ENCODE results near the gene RFX7. TPM values are rescaled to one million over a fixed set of nuclear protein-coding genes. Genes with fewer than 3 reads are reported as not detected.
"Not testable (repeated sequence)": the region's sequence is repeated elsewhere in the genome, so short reads cannot be mapped to it uniquely, and the experiment has no call there.

RFX7 gene
- total RNA-seq, 2 donors from 2014 or later: 5.6 to 8.2 TPM

DNA sequence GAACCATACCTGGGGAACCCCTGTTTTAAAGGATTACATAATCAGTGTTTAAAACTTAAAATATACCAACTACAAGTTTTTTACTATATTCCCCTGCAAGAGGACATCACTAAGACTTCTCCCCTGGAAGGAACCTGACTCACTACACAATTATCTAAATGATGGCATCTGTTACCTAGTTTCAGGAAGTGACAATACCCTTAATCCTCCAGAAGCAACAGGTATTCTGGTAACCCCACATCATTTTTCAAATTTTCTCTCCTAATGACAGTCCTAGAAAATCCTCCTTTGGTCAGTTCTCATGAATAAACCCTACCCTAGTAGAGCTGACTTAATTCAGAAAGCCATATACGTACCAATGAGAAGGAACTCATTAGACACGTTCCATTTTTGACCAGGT is 78.4 kb downstream of the RFX7 start:
- intact Hi-C loops (cut with DNase I): no loop called here
- ATAC-seq: no peak

DNA sequence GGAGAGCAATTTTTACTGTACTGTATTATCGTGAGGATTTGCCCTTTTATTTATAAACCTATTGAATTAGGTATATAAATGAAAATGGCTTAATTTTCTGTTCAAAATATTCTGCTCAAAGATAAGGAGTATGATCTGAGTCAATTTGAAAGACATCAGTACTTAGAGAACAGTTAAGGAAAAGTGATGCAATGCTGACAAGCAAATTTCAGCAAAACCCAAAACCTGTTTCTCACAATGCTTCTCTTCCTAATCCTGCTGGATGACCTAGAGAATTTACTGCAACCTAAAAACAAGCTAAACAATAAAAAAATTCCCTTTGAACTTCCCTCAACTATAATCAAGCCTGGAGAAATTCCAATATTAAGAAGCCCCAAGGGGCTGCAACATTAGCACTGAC is 82.7 kb downstream of the RFX7 start:
- DNase-seq (no peak), ATAC-seq (no peak)
- intact Hi-C loops (cut with DNase I): no loop called here

More for the DNA sequence above, 78.4 kb downstream of the RFX7 start:
- no peak for DNase-seq

DNA sequence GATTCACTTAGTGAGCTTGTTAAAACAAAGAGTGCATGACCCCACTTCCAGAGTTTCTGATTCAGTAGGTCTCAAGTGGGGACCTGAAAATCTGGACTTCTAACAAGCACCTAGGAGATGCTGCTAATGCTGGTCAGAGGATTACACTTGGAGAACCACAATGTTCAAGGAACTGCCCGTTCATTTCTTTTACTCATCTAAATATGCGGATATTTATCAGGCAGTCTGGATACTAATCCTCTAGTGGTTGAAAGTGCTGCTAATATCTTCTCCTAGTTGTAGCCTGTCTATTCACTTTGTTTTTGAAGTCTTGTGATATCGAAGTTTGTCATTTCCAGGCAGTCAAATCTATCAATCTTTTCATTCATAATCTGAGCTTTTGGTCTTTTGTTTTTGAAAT is 86.8 kb downstream of the RFX7 start:
- ATAC-seq (no peak), DNase-seq (no peak)
- intact Hi-C loops (cut with DNase I): no loop called here

DNA sequence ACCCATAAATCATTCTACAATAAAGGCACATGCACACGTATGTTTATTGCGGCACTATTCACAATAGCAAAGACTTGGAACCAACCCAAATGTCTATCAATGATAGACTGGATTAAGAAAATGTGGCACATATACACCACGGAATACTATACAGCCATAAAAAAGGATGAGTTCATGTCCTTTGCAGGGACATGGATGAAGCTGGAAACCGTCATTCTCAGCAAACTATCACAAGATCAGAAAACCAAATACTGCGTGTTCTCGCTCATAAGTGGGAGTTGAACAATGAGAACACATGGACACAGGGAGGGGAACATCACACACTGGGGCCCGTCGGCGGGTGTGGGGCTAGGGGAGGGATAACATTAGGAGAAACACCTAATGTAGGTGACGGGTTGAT is 88.4 kb downstream of the RFX7 start:
- ATAC-seq; DNase-seq; intact Hi-C loops (cut with DNase I): not testable (repeated sequence)

DNA sequence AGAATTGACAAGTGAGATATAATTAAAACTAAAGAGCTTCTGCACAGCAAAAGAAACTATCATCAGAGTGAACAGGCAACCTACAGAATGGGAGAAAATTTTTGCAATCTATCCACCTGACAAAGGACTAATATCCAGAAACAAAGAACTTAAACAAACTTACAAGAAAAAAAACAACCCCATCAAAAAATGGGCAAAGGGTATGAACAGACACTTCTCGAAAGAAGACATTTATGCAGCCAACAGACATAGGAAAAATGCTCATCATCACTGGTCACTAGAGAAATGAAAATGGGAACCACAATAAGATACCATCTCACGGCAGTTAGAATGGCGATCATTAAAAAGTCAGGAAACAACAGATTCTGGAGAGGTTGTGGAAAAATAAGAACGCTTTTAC is 88.9 kb downstream of the RFX7 start:
- DNase-seq; intact Hi-C loops (cut with DNase I); ATAC-seq: not testable (repeated sequence)

DNA sequence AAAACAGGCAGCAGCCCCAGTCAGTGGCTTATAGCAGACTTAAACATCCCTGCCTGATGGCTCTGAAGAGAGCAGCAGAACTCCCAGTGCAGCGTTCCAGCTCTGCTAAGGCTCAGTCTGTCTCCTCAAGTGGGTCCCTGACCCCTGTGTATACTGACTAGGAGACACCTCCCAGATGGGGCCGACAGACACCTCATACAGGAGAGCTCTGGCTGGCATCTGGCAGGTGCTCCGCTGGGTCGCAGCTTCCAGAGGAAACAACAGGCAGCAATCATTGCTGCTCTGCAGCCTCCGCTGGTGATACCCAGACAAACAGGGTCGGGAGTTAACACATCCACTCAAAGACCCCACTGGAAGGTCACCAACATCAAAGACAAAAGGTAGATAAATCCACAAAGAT is 93.5 kb downstream of the RFX7 start:
- no peak for ATAC-seq
- intact Hi-C loops (cut with DNase I): no loop called here

DNA sequence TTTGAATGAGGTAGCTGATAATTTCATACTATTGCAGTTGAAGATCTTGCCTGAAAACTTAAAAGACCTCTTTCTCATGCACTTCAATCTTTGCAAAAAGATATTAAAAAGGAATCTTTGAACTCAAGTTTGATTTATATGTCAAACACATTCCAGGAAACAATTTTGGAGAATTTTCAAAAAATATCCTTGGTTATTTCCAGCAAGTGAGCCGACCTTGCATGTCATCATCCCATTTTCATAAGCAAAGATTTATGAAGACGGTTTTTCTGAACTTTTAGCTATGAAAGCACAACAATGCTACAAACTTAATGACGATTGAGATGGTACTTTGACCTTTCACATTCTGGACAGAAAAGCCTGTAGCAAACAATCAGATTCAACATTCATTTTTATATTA is 95.6 kb downstream of the RFX7 start:
- ATAC-seq (no peak), DNase-seq (no peak)
- intact Hi-C loops (cut with DNase I): no loop called here

More for the DNA sequence above, 93.5 kb downstream of the RFX7 start:
- DNase-seq: no peak

DNA sequence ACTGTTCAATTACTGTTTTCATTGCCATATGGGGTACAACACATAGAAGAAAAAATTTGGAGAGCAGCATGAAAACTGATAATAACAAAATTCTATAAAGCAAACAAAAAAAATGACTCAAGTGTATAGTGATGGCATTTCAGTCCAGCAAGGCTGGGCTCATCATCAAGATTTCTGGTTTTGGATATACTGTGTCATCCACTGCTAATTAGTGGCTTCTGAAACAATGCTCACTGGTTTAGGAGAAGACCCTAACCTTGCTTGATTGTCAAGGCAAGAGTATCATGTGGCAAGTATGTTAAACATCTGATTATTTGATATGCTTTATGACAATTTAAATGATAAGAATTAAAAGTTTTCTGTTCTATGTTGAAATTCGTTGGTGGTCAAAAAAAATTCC is 96.9 kb downstream of the RFX7 start:
- intact Hi-C loops (cut with DNase I): no loop called here

DNA sequence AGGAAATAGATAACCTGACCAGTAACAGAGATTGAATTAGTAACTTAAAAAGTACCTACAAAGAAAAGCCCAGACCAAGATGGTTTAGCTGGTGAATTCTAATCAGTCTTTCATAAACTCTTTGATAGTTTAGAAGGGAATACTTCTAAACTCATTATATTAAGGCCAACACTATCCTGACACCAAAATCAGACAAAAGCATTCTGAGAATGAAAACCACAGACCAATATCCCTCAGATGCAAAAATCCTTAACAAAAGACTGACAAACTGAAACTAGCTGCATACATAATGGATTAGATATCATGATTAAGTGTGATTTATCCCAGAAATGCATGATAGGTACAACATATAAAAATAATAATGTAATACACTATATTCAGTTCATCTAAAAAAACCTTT is 115.6 kb downstream of the RFX7 start:
- intact Hi-C loops (cut with DNase I): no loop called here
- ATAC-seq (no peak), DNase-seq (no peak)

More for the DNA sequence above, 96.9 kb downstream of the RFX7 start:
- no peak for DNase-seq
- no peak for ATAC-seq

DNA sequence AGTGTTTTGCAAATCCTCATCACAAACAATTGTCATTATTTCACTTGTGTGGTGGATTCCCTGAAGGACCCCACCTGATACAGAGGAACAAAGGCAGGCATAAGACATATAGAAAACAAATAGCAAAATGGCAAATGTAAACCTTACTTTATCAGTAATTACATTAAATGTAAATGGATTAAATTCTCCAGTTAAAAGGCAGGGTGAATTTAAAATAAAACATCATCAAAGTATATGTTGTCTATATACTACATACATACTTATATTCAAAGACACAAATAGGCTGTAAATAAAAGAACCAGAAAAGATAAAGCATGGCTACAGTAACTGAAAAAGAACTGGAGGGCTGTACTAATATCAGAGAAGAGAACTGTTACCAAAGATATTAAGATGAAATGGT is 117.3 kb downstream of the RFX7 start:
- ATAC-seq (no peak), DNase-seq (no peak)
- intact Hi-C loops (cut with DNase I): no loop called here

DNA sequence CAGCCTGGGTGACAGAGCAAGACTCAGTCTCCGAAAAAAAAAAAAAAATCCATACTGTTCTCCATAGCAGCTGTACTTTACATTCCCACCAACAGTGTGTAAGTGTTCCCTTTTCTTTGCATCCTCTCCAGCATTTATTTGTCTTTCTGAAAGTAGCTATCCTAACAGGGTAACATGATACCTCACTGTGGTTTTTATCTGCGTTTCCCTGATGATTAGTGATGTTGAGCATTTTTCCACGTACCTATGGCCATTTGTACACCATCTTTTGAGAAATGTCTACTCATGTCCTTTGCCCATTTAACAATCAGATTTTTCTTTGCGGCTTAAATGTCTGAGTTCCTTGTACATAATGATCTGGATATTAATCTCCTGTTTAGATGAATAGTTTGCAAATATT is 119.3 kb downstream of the RFX7 start:
- no peak for ATAC-seq
- intact Hi-C loops (cut with DNase I): no loop called here
- DNase-seq: no peak

DNA sequence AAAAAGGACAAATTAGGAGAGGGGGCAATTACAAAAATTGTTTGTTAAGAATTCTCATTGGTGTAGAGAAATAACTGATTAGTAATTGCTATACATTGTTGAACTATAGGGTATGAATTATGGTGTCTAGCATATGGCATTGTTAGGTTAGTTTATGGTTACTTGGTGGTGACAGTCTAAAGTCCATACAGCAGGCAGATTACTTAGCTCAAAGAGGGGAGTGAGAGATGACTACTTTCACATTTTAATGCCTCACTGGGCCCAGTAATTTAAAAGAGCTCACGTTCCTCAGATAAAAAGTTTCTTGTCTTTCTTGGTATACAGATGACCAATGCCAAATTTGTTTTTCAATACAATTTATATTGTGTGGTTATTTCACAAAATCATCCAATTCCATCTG is 137.8 kb downstream of the RFX7 start:
- intact Hi-C loops (cut with DNase I): loop anchor here in 1 of 2 donors (10.0 kb wide), 1 partner anchor 139 kb away; the partner anchor contains the start of gene RFX7
- DNase-seq (no peak), ATAC-seq (no peak)

DNA sequence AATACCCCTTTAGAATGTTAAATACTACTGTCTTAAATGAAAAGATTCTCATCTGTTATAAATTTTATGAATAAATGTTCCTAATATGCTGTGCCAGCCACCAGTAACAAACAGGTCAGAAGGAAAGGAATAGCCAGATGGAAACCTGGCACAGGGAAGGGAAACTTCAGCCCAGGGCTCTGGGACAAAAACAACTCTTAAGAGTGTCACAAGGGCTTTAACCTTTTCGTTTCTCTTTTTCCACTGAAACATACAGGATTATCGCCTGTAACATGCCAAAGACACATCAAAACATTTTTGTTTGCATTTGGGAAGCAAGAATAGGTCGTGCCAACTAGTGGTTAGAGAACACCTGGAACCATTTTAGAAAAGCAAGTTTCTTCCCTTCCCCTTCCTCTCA is 141.2 kb downstream of the RFX7 start:
- DNase-seq: no peak
- peak in 1 of 2 donors; percentile 36 for ATAC-seq
- intact Hi-C loops (cut with DNase I): loop anchor here in 1 of 2 donors (10.0 kb wide), 1 partner anchor 142 kb away; the partner anchor contains the start of gene RFX7

DNA sequence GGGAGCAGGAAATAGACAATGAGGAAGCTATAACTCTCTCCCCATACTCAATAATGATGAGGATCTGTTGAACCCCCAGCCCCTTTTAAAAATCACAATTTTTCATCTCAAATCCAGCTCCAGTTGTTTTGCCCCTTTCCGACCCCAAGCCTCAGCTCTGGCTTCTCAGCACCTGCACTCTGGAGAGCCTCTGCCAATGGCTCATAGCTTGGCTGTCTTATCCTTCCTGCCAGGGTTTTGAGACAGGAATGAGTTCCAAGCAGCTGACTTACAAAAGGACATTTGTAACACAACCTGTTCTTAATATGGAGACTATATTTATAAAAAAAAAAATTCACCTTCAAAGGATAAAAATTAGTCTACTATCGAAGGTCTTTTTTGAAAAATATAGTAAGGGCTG is 144.4 kb downstream of the RFX7 start:
- no peak for DNase-seq
- intact Hi-C loops (cut with DNase I): no loop called here
- ATAC-seq: no peak

DNA sequence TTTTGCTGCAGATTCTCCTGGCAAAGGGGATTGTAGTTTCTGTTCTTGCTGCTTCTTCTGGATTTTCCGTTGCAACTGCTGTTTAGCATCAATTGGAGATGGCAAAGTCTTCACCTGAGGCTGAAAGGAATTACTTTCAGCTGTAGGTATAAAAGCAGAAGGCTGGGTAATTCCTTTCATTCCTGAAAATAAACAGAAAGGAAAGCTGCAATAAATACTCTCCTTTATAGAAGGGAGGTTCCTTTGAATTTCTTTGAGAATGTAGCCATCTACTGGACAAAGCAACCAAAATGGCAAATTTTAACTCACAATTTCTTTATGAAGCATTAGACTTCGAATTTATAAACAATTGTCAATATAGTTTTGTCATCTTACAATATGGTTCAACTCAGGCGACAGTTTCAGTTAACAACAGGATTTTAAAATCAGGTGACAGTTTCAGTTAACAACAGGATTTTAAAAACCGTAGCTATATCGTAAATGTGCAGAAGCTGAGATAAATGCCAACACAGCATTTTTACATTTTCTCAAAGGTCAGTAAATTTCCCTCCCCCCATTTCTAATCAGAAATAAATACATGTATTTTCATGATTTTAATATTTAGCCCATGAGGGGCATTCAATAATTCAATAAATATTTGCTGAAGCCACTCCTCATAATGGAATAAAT is 145.3 kb downstream of the RFX7 start:
- intact Hi-C loops (cut with DNase I): no loop called here
- ATAC-seq: no peak
- DNase-seq: no peak

DNA sequence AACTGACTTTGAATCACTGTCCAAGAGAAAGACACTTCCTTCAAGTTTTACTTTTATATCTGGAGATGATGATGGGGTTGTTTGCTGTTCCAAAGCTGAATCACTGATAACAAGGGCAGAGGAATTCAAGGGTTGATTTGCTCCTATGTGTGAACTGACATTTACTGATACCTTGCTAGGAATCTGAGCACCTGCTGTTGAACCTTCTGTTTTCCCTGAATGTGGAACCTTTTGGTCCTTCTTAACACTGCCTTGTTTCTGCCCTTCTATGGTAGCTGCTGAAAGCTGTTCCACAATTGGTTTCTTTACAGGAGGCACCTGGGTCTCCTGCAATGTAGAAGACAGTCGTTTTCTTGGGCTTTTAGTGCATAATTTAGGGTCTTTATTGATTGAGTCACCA is 148.3 kb downstream of the RFX7 start:
- DNase-seq (no peak), ATAC-seq (no peak)
- intact Hi-C loops (cut with DNase I): no loop called here

DNA sequence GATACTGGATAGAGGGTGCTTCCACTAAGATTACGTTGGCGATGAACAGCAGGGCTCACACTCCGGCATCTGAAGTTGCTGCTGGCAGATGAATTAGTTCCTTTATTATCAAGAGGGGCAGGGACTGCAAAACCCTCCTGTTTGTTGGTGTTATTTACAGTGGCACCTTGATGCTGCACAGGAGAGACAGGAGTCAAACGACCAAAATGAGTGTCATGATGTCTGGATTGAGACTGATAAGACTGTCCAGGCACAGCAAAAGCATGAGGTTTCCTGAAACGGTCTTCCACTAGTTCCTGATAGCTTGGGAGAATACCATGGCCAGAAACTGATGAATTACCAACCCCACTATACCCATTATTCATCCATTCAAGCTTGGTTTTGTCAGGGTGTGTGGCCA is 149.5 kb downstream of the RFX7 start:
- DNase-seq (no peak), ATAC-seq (no peak)
- intact Hi-C loops (cut with DNase I): no loop called here

DNA sequence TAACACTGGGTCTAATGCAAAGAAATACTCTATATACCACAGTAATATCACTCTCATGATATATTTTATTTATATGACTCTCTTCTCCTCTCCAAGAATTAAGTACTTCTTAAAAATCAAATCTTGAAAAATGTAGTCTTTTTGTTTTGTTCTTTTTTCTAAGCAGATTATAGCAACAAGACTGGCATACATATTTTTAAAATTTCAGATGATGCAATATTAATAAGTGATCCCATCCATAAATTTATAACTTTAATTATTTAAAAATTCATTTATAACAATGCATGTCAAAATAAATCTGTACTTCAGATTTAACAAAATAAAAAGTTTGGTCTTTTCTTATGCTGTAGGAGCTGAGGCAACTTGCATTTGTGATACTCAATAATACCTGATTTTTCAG is 155.3 kb downstream of the RFX7 start:
- ATAC-seq (no peak), DNase-seq (no peak)
- intact Hi-C loops (cut with DNase I): no loop called here

DNA sequence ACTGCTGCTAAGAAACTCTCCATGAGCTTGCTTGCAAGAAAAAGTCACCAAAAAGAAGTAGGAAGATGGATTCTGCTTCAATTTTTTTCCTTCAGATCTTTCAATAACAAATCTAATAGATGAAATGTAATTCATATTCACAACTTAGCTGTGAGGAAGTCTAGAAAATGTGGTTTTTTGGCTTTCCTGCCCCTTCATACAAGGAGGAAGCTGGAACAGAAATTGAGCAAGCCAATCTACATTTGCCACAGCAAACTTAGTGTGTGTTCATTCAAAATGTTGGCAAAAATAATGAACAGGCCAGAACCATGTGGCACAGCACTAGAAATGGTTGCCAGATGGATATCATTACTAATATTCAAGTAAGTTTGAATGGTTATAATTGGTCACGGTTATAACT is 157.1 kb downstream of the RFX7 start:
- ATAC-seq: no peak
- no peak for DNase-seq
- intact Hi-C loops (cut with DNase I): no loop called here

DNA sequence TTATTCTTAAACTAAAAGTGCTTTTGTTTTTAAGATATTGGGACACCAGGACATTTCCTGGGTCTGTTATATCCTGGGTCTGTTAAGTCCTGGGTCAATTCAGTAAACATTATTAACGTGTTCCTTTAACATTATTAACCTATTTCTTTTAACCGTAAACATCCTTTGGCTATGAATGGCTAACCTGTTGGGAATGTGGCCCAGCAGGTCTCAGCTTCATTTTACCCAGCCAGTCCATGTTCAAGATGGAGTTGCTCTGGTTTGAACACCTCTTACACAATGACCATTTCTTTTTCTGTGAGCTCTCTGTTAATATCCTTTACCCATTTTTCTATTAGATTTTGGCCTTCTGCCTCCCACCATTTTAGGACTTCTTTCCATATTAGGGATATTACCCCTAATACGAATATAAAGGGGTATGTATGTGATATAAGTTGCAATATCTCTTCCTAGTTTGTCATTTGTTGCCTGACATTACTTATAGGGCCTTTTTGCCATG is 161.4 kb downstream of the RFX7 start:
- intact Hi-C loops (cut with DNase I): no loop called here
- DNase-seq (no peak), ATAC-seq (no peak)

DNA sequence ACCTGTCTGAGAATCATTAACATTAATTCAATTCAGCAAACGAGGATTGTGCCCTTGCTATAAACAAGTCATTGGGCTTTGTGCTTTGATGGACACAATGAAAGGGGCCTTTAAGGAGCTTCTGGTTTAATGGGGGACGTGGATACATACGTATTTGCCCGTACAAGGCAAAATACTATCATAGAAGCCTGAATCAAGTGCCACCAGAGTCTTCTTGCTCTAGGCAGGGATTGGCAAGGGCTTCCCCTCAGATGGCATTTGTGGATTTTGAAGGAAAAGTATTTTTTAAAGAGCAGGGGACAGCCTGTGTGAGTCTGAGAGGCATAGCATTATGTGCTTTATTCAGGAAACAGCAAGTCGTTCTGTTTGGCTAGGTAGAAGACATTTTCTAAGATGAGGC is 166.6 kb downstream of the RFX7 start:
- ATAC-seq (no peak), DNase-seq (no peak)
- intact Hi-C loops (cut with DNase I): no loop called here
